ENCODE results near the gene ZEB2. TPM values are rescaled to one million over a fixed set of nuclear protein-coding genes. Genes with fewer than 3 reads are reported as not detected.

ZEB2 gene
- total RNA-seq, 1 donor from 2014 or later: 106 TPM

- Histone ChIP-seq H2AFZ (replicated peaks) (no peak overlapping the region), H3F3A (ENCODE audit: low read depth) (peaks cover 20% of the 10 kb centered on the region), H3K4me3 (no peak overlapping the region), H3K27me3 (no peaks in the 10 kb centered on the region), H3K4me2 (no peak overlapping the region), H4K20me1 (ENCODE audit: low read depth) (peaks cover 81% of the 10 kb centered on the region), H3K27ac (no peak overlapping the region), H3K4me1 (peaks cover 39% of the 10 kb centered on the region), H3K9me3 (ENCODE audit: low read depth) (no peaks in the 10 kb centered on the region), H3K9ac (no peak overlapping the region), H3K36me3 (peaks cover 5% of the 10 kb centered on the region), H3K79me2 (ENCODE audit: low read depth) (peaks cover 100% of the 10 kb centered on the region)
- no peak overlapping the region for H3K4me3 Mint-ChIP-seq
- TF ChIP-seq EZH2phosphoT487 (IDR thresholded peaks at IDR 0.05) (no peak), EZH2 (IDR thresholded peaks at IDR 0.05) (no peak), CTCF (IDR thresholded peaks at IDR 0.05) (no peak)
- H3K27ac Mint-ChIP-seq: no peak overlapping the region
- peaks cover 36% of the 10 kb centered on the region for H3K36me3 Mint-ChIP-seq
- H3K4me1 Mint-ChIP-seq: peaks cover 54% of the 10 kb centered on the region
- DNase-seq (ENCODE audit: low spot score): no peak
- H3K27me3 Mint-ChIP-seq (ENCODE audit: insufficient read depth, low read depth): no peaks in the 10 kb centered on the region
- no peaks in the 10 kb centered on the region for H3K9me3 Mint-ChIP-seq
These were observed 38.3 kb downstream of the ZEB2 start for GRCh38 chr2:144481666-144482065.

GRCh38 chr2:144481109-144481508, 38.8 kb downstream of the ZEB2 start:
- Histone ChIP-seq H3K27ac (peak overlapping the region; percentile 39), H4K20me1 (ENCODE audit: low read depth) (peaks cover 84% of the 10 kb centered on the region), H3K79me2 (ENCODE audit: low read depth) (peaks cover 100% of the 10 kb centered on the region), H3K36me3 (peaks cover 5% of the 10 kb centered on the region), H3K9ac (no peak overlapping the region), H3F3A (ENCODE audit: low read depth) (peaks cover 20% of the 10 kb centered on the region), H2AFZ (replicated peaks) (no peak overlapping the region), H3K4me3 (no peak overlapping the region), H3K4me2 (no peak overlapping the region), H3K4me1 (peaks cover 43% of the 10 kb centered on the region), H3K27me3 (no peaks in the 10 kb centered on the region), H3K9me3 (ENCODE audit: low read depth) (no peaks in the 10 kb centered on the region)
- Mint-ChIP-seq H3K4me3 (no peak overlapping the region), H3K36me3 (peaks cover 34% of the 10 kb centered on the region), H3K9me3 (no peaks in the 10 kb centered on the region), H3K27ac (peak overlapping the region; percentile 5), H3K27me3 (ENCODE audit: insufficient read depth, low read depth) (no peaks in the 10 kb centered on the region), H3K4me1 (peaks cover 59% of the 10 kb centered on the region)
- no peak for DNase-seq (ENCODE audit: low spot score)
- TF ChIP-seq EZH2 (IDR thresholded peaks at IDR 0.05): no peak
- TF ChIP-seq EZH2phosphoT487 (IDR thresholded peaks at IDR 0.05): no peak
- no peak for TF ChIP-seq CTCF (IDR thresholded peaks at IDR 0.05)

- Histone ChIP-seq H2AFZ (replicated peaks) (no peak overlapping the region), H4K20me1 (ENCODE audit: low read depth) (peaks cover 90% of the 10 kb centered on the region), H3K27ac (peak overlapping the region; percentile 39), H3K4me3 (peak overlapping the region; percentile 4), H3K27me3 (no peaks in the 10 kb centered on the region), H3K4me2 (peak overlapping the region; percentile 54), H3F3A (ENCODE audit: low read depth) (peaks cover 20% of the 10 kb centered on the region), H3K79me2 (ENCODE audit: low read depth) (peaks cover 100% of the 10 kb centered on the region), H3K36me3 (peaks cover 5% of the 10 kb centered on the region), H3K4me1 (peaks cover 43% of the 10 kb centered on the region), H3K9ac (no peak overlapping the region), H3K9me3 (ENCODE audit: low read depth) (no peaks in the 10 kb centered on the region)
- H3K27me3 Mint-ChIP-seq (ENCODE audit: insufficient read depth, low read depth): no peaks in the 10 kb centered on the region
- no peak for TF ChIP-seq CTCF (IDR thresholded peaks at IDR 0.05)
- no peak for TF ChIP-seq EZH2 (IDR thresholded peaks at IDR 0.05)
- no peak for TF ChIP-seq EZH2phosphoT487 (IDR thresholded peaks at IDR 0.05)
- H3K27ac Mint-ChIP-seq: peak overlapping the region; percentile 86
- peaks cover 28% of the 10 kb centered on the region for H3K36me3 Mint-ChIP-seq
- H3K4me3 Mint-ChIP-seq: no peak overlapping the region
- DNase-seq (ENCODE audit: low spot score): peak; percentile 17
- no peaks in the 10 kb centered on the region for H3K9me3 Mint-ChIP-seq
- H3K4me1 Mint-ChIP-seq: peaks cover 65% of the 10 kb centered on the region
These were observed 39.6 kb downstream of the ZEB2 start for GRCh38 chr2:144480285-144480684.
